HEK293 (cell line): ENCODE measurements around the gene DHX38.

Experiments
- CTCF ChIA-PET: fragments of 350-600 bp; formaldehyde crosslinking; extraction: SDS; loops from one replicate; lab custom pipeline; 2021; ENCODE audit warnings: antibody characterized with exemption; lab: Yijun Ruan, JAX
- POLR2A ChIA-PET: fragments of 300-600 bp; formaldehyde crosslinking; extraction: SDS; loops from one replicate; lab custom pipeline; 2020; ENCODE audit warnings: antibody characterized with exemption, inconsistent platforms; lab: Yijun Ruan, JAX
- H3K27ac ChIP-seq: fragments of 200-500 bp; sonication (Bioruptor generic); 2 replicates; pipeline ENCODE4 v1.5.1; 2014; ENCODE audit warnings: low read depth, low read length, control low read depth, inconsistent platforms; ENCODE audit errors: extremely low read depth
- H3K36me3 ChIP-seq, 2 experiments: fragments of 200-500 bp in 1 of 2; sonication (Bioruptor generic) in 1 of 2; 1 replicate in 1 of 2; 2 replicates in 1 of 2; pipeline ENCODE4 v1.5.1; 2014 to 2017; ENCODE audit warnings: inconsistent platforms in 2 of 2, low read length in 2 of 2; ENCODE audit not compliant: control insufficient read depth in 2 of 2, insufficient read depth in 1 of 2
- H3K4me1 ChIP-seq: fragments of 200-500 bp; sonication (Bioruptor generic); 2 replicates; pipeline ENCODE4 v1.5.1; 2014; ENCODE audit warnings: mild to moderate bottlenecking, low read length, inconsistent platforms; ENCODE audit not compliant: control insufficient read depth, insufficient read depth
- H3K4me3 ChIP-seq: 2 replicates; pipeline ENCODE4 v1.5.1; 2011; ENCODE audit warnings: low read depth, mild to moderate bottlenecking, control low read depth, low read length, moderate library complexity
- H3K9me3 ChIP-seq: fragments of 200-500 bp; sonication (Bioruptor generic); 2 replicates; pipeline ENCODE4 v1.5.1; 2014; ENCODE audit warnings: low read depth, low read length, inconsistent platforms; ENCODE audit not compliant: control insufficient read depth, insufficient read depth
- FEZF1 ChIP-seq: fragments of 450-650 bp; formaldehyde crosslinking; IDR thresholded peaks from 2 replicates; pipeline ENCODE4 v1.5.1; 2016; ENCODE audit warnings: missing biosample characterization, missing genetic modification characterization
- KLF16 ChIP-seq: fragments of 450-650 bp; formaldehyde crosslinking; IDR thresholded peaks from 2 replicates; pipeline ENCODE4 v1.5.1; 2017; ENCODE audit warnings: missing biosample characterization, missing genetic modification characterization
- PRDM1 ChIP-seq: fragments of 450-650 bp; formaldehyde crosslinking; IDR thresholded peaks from 2 replicates; pipeline ENCODE4; 2016; ENCODE audit warnings: missing biosample characterization, missing genetic modification characterization
- SP2 ChIP-seq: fragments of 450-650 bp; formaldehyde crosslinking; IDR thresholded peaks from 2 replicates; pipeline ENCODE4 v1.5.1; 2016; ENCODE audit warnings: missing biosample characterization, missing genetic modification characterization
- SP3 ChIP-seq: fragments of 450-650 bp; formaldehyde crosslinking; IDR thresholded peaks from 2 replicates; pipeline ENCODE4 v1.5.1; 2016; ENCODE audit warnings: missing biosample characterization, missing genetic modification characterization
- TCF7L2 ChIP-seq: IDR thresholded peaks from 2 replicates; pipeline ENCODE4 v1.6.1; 2011; ENCODE audit warnings: low read depth, mild to moderate bottlenecking, inconsistent platforms, low read length, moderate library complexity, borderline replicate concordance
- ZBTB48 ChIP-seq: fragments of 450-650 bp; formaldehyde crosslinking; IDR thresholded peaks from 2 replicates; pipeline ENCODE4 v1.5.1; 2016; ENCODE audit warnings: missing biosample characterization, missing genetic modification characterization
- ZNF121 ChIP-seq: fragments of 450-650 bp; formaldehyde crosslinking; IDR thresholded peaks from 2 replicates; pipeline ENCODE4 v1.5.1; 2016; ENCODE audit warnings: missing biosample characterization, missing genetic modification characterization
- ZNF2 ChIP-seq: fragments of 450-650 bp; formaldehyde crosslinking; IDR thresholded peaks from 2 replicates; pipeline ENCODE4 v1.5.1; 2016; ENCODE audit warnings: missing biosample characterization, missing genetic modification characterization
- ZNF24 ChIP-seq: fragments of 450-650 bp; formaldehyde crosslinking; IDR thresholded peaks from 2 replicates; pipeline ENCODE4 v1.5.1; 2016; ENCODE audit warnings: missing biosample characterization, missing genetic modification characterization
- ZNF335 ChIP-seq: fragments of 450-650 bp; formaldehyde crosslinking; conservative IDR thresholded peaks from 2 replicates; pipeline ENCODE4 v1.5.1; 2016; ENCODE audit warnings: missing biosample characterization, missing genetic modification characterization
- ZNF341 ChIP-seq: fragments of 450-650 bp; formaldehyde crosslinking; IDR thresholded peaks from 2 replicates; pipeline ENCODE4; 2016; ENCODE audit warnings: low read depth, missing biosample characterization, missing genetic modification characterization
- ZNF366 ChIP-seq: fragments of 450-650 bp; formaldehyde crosslinking; conservative IDR thresholded peaks from 2 replicates; pipeline ENCODE4 v1.5.1; 2016; ENCODE audit warnings: missing biosample characterization, missing genetic modification characterization
- ZNF394 ChIP-seq: fragments of 450-650 bp; formaldehyde crosslinking; IDR thresholded peaks from 2 replicates; pipeline ENCODE4 v1.5.1; 2016; ENCODE audit warnings: missing biosample characterization, missing genetic modification characterization, mild to moderate bottlenecking, moderate library complexity, borderline replicate concordance
- ZNF660 ChIP-seq: fragments of 450-650 bp; IDR thresholded peaks from 2 replicates; pipeline ENCODE4 v1.5.1; 2018; ENCODE audit warnings: missing biosample characterization, mild to moderate bottlenecking, missing genetic modification characterization
- ZNF792 ChIP-seq: fragments of 450-650 bp; formaldehyde crosslinking; IDR thresholded peaks from 2 replicates; pipeline ENCODE4 v1.5.1; 2016; ENCODE audit warnings: missing biosample characterization, missing genetic modification characterization
- ZSCAN5A ChIP-seq: fragments of 450-650 bp; formaldehyde crosslinking; IDR thresholded peaks from 2 replicates; pipeline ENCODE4 v1.5.1; 2016; ENCODE audit warnings: missing biosample characterization, missing genetic modification characterization
- TF ChIP-seq, protein P1 (sequence below): fragments of 450-650 bp; formaldehyde crosslinking; optimal IDR thresholded peaks from 2 replicates; pipeline ENCODE3; 2016; ENCODE audit warnings: missing biosample characterization, mild to moderate bottlenecking, missing genetic modification characterization
- TF ChIP-seq, protein P2 (sequence below): fragments of 450-650 bp; formaldehyde crosslinking; IDR thresholded peaks from 2 replicates; pipeline ENCODE4 v1.5.1; 2016; ENCODE audit warnings: missing biosample characterization, missing genetic modification characterization

DHX38 gene

DNA sequence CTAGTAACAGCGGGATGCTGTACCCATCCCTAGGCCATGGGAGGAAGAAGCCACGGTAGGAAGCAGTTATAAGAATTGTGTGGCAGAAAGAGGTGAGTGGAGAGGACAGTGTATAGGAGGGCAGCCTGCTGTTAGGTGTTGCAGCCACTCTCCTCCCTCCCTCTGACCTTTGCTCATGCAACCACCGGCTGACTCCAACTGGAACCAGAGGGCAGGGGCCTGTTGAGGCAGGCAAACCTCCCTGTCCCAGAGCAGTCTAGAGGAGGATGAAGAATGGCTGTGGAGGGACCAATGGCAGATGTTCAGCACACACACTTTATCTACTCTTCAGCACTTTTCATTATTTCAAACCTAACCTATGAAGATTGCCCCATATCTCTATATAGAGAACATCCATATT is 2.4 kb upstream of the DHX38 start:
- peaks cover 4% of the 10 kb centered on the region; the same call in 1 of the 2 replicates for H3K4me1 ChIP-seq
- H3K27ac ChIP-seq = no peak overlapping the region
- no peaks in the 10 kb centered on the region for H3K9me3 ChIP-seq
- ChIA-PET POLR2A (no interaction called here), CTCF (interaction anchor here (0.5 kb wide), 1 partner anchor 11 kb away, joined by 3 read pairs; no protein-coding TSS in a partner anchor)
- H3K4me3 ChIP-seq = no peak overlapping the region
- H3K36me3 ChIP-seq = peaks cover 9 to 55% of the 10 kb centered on the region in 2 experiments
- TF ChIP-seq ZNF341 = peak; percentile 48
- TF ChIP-seq TCF7L2 = no peak

DNA sequence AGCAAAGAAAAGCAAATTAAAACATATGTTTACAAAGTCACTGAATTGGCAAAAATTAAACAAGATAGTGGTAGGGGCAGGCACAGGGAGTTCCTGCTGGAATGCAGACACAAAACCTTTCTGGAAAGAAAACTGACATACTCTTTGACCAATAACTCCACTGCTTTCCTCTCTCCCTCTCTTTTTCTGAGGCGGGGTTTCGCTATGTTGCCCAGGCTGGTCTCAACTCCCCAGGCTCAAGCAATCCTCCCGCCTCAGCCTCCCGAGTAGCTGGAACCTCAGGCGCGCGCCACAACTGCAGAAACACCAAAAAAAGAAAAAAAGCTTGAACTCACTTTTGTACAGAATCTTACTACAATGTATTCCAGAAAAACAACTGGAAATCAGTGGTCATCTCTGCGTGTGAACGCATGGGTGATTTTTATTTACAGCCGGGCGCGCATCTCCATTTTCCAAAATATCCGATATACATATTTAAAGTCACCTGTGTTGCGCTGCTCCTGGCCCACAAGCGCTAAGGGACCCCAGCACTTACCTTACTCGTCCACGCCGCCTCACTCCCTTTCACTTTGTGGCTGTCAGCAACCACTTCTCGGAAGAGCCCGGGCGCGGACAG is 707 bp upstream of the DHX38 start:
- ChIA-PET POLR2A (interaction anchor here (0.7 to 1.3 kb wide), 7 partner anchors 10 to 1522 kb away, joined by 3 to 7 read pairs (median 3); no protein-coding TSS in a partner anchor), CTCF (interaction anchor here (1.2 to 2.3 kb wide), 2 partner anchors 26 to 210 kb away, joined by 4 to 5 read pairs; no protein-coding TSS in a partner anchor)
- H3K36me3 ChIP-seq = peaks cover 0 to 57% of the 10 kb centered on the region in 2 experiments; a peak in 2 of 3 replicates
- H3K4me3 ChIP-seq = peak overlapping the region; percentile 87
- no peaks in the 10 kb centered on the region for H3K9me3 ChIP-seq
- TF ChIP-seq SP3 (tag by site-specific recombination) = peak; percentile 19
- peak; percentile 73 for TF ChIP-seq SP2 (tag by site-specific recombination)
- no peak for TF ChIP-seq ZNF366
- TF ChIP-seq ZBTB48 (tag by site-specific recombination) = peak; percentile 76
- no peak for TF ChIP-seq ZSCAN5A (tag by site-specific recombination)
- no peak for TF ChIP-seq FEZF1 (tag by site-specific recombination)
- 0 out of 2 replicates have a peak, but pooled peaks have one; percentile 12 for TF ChIP-seq ZNF660 (tag by site-specific recombination)
- TF ChIP-seq ZNF394 (tag by site-specific recombination) = peak; percentile 67
- TF ChIP-seq, protein P1, sequence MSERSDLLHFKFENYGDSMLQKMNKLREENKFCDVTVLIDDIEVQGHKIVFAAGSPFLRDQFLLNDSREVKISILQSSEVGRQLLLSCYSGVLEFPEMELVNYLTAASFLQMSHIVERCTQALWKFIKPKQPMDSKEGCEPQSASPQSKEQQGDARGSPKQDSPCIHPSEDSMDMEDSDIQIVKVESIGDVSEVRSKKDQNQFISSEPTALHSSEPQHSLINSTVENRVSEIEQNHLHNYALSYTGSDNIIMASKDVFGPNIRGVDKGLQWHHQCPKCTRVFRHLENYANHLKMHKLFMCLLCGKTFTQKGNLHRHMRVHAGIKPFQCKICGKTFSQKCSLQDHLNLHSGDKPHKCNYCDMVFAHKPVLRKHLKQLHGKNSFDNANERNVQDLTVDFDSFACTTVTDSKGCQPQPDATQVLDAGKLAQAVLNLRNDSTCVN = peak; percentile 21
- 0 out of 2 replicates have a peak, but pooled peaks have one; percentile 11 for TF ChIP-seq PRDM1 (tag by site-specific recombination)
- peak; percentile 36; the same call in 1 of the 2 replicates for TF ChIP-seq KLF16 (tag by site-specific recombination)
- peak; percentile 64; the same call in 1 of the 2 replicates for TF ChIP-seq ZNF121 (tag by site-specific recombination)
- TF ChIP-seq, protein P2, sequence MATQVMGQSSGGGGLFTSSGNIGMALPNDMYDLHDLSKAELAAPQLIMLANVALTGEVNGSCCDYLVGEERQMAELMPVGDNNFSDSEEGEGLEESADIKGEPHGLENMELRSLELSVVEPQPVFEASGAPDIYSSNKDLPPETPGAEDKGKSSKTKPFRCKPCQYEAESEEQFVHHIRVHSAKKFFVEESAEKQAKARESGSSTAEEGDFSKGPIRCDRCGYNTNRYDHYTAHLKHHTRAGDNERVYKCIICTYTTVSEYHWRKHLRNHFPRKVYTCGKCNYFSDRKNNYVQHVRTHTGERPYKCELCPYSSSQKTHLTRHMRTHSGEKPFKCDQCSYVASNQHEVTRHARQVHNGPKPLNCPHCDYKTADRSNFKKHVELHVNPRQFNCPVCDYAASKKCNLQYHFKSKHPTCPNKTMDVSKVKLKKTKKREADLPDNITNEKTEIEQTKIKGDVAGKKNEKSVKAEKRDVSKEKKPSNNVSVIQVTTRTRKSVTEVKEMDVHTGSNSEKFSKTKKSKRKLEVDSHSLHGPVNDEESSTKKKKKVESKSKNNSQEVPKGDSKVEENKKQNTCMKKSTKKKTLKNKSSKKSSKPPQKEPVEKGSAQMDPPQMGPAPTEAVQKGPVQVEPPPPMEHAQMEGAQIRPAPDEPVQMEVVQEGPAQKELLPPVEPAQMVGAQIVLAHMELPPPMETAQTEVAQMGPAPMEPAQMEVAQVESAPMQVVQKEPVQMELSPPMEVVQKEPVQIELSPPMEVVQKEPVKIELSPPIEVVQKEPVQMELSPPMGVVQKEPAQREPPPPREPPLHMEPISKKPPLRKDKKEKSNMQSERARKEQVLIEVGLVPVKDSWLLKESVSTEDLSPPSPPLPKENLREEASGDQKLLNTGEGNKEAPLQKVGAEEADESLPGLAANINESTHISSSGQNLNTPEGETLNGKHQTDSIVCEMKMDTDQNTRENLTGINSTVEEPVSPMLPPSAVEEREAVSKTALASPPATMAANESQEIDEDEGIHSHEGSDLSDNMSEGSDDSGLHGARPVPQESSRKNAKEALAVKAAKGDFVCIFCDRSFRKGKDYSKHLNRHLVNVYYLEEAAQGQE = peak; percentile 76; the same call in 1 of the 2 replicates
- TF ChIP-seq ZNF2 = 0 out of 2 replicates have a peak, but pooled peaks have one; percentile 33
- TF ChIP-seq ZNF792 (tag by site-specific recombination) = no peak
- TF ChIP-seq ZNF24 (tag by site-specific recombination) = 0 out of 2 replicates have a peak, but pooled peaks have one; percentile 32
- TF ChIP-seq ZNF335 = peak; percentile 78
- H3K27ac ChIP-seq = peak overlapping the region; percentile 27; the same call in 1 of the 2 replicates
- peaks cover 4% of the 10 kb centered on the region; the same call in 1 of the 2 replicates for H3K4me1 ChIP-seq
